CD4-positive, alpha-beta T cell treated with Interleukin-6 for 4 hours (primary cell): ENCODE results near the gene ZNF70.
A peak's percentile ranks its signal among the peaks of the same experiment; 100 is the strongest.

Experiments
- DNase-seq: peaks from one replicate; pipeline ENCODE4 v3.0.0-alpha.2; 2020; ENCODE audit warnings: mixed read lengths

ZNF70 gene

DNA sequence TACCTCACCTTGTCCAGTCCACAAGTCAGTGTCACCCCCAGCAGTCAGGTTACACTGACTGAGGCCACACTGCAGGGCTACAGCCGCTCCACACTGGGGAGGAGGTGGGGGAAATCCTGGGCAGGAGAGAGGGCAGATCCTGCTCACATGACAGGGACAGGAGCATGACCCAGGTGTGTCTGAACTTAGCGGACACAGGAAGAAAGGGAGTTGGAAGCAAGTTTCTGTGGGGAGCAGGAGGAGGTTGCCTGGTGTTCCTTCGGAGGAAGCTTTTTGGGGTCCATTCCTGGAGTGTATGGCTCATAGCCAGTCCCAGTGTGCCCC is 27.6 kb upstream of the ZNF70 start:
- no peak for DNase-seq

- DNase-seq = no peak
Measured at GRCh38 chr22:23777776-23778576, 27.1 kb upstream of the ZNF70 start.

DNA sequence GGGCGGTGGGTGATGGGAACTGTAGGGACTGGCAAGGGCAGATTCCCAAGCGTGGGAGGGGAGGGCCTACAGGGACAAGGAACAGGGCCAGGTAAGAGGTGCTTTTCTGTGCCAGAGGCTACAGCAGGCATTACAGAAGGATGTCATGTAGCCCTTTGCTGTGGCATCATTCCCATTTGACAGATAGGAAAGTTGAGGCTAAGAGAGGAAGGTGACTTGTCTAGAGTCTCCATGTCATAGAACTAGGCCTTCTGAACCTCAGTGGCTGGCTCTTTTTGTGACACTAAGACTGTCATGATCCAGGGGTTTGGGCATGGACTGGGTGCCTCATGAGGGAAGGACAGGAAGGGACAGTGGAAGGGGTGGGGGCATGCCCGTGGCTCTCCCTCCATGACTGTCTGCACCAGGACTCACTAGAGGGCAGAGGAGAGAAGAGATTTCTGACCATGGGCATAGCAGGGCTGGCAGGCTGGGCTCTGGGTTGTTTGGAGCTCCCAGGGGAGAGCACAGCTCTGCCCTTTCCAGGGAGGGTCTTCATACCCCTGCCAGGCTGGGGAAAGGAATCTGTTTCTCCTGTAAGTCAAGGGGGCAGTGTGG is 25.0 kb upstream of the ZNF70 start:
- no peak for DNase-seq

DNA sequence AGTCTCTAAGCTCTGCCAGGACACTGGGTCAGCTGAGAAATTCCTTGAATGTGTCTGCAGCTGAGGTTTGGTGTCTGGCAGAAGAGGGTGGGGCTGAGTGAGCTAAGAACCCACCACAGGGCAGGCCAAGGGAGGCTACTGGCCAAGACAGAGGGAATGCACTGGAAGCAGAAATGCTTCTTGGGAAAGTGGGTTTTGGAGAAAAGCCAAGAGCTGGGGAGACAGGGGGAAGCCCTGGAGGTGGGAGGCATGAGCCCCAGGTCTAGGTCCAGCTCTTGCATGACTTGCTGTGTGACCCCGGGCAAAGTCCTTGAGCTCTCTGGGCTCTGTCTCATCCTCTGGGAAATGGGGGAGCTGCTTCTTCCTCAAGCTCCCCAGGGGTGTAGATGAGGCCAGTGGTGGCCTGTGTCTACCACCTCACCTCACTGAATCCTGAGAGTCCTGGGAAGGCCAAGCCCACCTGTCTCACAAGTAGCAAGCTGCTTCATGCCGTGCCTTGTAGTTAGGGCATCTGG is 24.1 kb upstream of the ZNF70 start:
- DNase-seq = no peak

DNA sequence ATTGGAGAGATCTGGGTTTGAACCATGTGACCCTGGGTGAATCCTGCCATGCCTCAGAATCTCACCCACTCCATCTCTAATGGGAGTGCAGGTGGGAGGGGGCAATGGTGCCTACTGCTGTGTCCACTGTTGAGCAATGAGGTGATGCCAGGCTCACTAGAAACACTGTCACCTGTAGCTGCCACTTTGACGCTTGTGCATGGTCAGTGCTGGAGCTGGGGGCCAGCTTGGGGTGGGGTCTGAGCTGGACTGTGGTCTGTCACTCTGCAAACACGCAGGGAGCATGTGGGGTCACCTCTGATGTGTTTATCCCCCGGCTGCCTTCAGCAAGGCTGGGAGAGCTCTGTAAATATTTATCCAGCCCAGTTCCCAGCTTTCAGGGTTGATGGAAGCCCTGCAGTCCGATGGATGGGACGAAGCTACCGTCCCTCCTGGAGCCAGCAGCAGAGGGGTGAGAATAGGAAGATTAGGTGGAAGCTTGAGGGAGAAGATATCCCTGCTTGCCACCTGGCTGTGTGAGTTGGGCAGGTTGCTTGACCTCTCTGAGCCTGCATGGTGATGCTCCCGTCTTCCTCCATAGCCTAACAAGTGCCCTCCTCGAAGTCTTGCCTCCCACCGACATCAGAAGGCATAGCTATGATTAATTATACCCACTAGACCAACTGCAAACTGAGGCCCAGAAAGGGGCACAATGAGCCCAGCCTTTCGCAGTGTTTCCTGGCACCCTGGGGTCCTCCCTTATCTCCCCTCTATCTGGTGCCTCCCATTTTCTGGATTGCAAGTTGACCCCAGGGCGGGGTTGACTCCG is 23.4 kb upstream of the ZNF70 start:
- DNase-seq = no peak

- DNase-seq = no peak
Measured at GRCh38 chr22:23773483-23774113, 22.7 kb upstream of the ZNF70 start.

DNA sequence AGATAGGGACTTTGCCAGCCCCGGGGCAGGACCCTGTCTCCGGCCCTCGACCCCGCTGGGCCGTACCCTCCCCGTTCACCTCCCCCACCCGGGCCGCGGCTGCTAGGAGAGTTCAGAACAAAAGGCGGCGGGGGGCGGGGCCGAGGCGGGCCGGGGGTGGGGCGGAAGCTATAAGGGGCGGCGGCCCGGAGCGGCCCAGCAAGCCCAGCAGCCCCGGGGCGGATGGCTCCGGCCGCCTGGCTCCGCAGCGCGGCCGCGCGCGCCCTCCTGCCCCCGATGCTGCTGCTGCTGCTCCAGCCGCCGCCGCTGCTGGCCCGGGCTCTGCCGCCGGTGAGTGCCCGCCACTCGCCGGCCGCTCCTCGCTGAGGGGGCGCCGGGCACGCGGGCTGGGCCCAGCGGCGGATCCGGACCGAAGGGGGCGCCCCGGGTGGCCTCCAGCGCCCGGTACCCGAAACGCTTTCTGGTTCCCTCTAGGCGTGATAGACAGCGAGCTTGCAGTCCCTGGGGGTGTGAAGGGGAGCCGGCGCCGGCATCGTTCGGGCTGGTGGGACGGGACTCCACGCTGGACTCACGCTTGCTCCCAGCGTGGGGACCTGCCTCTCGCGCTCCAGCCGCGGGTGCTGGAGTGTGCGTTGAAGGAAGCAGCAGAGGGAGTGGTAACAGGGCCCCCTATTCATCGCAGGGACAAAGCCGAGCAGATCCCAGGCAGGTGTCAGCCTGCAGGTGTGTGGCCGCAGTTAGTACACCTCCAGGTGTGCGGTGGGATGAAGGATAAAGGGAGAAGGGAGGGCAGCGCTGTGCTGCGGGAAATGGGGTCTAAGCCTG is 21.9 kb upstream of the ZNF70 start, which contains the start of gene MMP11:
MMP11 (plus strand) TSS at position 201 of the 825 bp plus-strand sequence; CDS start at position 223, 22 bp downstream.
- peak; percentile 82 for DNase-seq

DNA sequence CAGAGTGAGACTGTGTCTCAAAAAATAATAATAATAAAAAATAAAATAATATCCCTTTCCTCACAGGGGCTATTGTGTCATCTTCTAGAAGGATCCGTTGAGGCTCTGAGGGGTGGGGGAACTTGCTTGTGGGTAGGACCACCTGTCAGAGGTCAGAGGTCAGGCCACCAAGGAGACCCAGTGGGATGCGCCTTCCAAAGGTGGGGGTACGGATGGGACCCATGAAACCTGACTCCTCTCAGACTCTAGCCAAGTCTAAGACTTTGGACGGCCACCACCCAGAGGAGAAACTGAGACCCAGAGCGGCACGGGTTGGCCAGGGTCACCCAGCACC is 21.4 kb upstream of the ZNF70 start:
- no peak for DNase-seq

DNA sequence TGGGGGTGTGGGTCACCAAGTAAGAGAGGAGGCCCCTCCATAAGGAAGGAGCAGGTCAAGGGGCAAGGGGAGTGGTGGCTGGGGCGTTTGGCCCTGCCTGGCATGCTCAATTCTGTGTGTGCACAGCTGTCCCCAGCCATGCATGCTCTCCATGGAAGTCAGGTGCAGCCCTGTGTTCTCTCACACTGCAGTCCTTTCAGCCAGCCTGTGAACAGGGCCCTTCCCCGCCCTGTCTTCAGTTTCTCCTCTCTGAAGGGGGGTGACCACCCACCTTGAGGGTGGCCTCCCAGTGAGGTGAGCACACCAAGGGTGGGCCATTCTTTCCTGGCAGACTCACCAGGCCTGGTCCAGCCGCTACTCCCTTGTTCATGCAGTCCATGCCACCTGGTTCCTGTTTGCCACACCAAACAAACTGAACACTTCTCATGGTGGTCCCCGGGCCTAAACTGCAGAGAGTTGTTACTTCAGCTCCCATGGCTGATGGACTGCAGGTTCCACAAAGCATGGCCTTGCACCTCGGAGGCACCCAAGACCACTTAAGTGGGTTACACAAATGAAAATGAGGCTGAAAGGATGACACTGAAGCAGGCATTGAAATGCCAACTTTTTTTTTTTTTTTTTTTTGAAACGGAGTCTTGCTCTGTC is 18.5 kb upstream of the ZNF70 start:
- DNase-seq = no peak

DNA sequence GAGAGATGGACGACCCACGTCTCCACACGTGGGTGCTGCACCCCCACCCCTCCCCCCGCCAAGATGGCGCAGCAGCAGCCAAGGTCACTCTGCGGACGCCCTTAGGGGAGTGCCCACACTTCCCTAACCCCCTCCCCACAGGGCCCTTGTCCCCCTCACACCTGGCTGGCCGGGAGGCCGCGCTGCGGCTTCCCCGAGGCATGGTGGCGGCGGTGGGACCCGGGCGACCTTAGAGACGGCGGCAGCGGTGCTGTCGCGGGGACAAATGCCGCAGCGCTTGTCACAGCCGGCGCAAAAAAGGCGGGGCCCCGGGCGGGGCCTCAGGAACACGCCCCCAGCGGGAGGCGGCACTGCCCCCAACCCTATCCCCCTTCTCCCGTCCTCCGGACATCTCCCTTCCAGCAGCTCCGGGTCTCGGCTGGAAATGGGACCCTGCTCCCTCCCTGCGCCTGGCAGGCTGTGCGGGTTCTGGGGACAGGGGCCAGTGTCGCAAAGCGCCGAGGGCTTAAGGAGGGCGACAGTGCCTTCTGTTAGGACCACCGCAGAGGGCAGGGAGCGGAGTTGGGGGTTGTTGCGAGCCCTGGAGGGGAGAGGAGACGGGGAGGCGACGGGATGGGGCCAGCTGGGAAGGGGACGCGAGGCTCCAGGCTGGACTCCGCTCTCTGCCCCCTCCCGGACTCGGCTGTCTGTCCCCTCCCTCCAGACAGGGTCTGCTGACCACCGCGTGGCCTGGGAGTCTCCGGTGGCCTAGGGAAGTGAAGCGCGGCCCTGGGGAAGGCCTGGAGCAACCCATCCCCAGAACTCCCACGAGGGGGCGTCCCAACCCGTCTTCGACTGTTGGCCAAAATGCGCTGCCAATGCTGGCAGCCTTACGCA is 17.0 kb upstream of the ZNF70 start, which contains the start of gene CHCHD10:
CHCHD10 (minus strand) TSS at position 300 of the 876 bp plus-strand sequence; CDS start at position 202, 98 bp downstream.
- peak; percentile 83 for DNase-seq

- no peak for DNase-seq
Measured at GRCh38 chr22:23767303-23767672, 16.4 kb upstream of the ZNF70 start.

DNA sequence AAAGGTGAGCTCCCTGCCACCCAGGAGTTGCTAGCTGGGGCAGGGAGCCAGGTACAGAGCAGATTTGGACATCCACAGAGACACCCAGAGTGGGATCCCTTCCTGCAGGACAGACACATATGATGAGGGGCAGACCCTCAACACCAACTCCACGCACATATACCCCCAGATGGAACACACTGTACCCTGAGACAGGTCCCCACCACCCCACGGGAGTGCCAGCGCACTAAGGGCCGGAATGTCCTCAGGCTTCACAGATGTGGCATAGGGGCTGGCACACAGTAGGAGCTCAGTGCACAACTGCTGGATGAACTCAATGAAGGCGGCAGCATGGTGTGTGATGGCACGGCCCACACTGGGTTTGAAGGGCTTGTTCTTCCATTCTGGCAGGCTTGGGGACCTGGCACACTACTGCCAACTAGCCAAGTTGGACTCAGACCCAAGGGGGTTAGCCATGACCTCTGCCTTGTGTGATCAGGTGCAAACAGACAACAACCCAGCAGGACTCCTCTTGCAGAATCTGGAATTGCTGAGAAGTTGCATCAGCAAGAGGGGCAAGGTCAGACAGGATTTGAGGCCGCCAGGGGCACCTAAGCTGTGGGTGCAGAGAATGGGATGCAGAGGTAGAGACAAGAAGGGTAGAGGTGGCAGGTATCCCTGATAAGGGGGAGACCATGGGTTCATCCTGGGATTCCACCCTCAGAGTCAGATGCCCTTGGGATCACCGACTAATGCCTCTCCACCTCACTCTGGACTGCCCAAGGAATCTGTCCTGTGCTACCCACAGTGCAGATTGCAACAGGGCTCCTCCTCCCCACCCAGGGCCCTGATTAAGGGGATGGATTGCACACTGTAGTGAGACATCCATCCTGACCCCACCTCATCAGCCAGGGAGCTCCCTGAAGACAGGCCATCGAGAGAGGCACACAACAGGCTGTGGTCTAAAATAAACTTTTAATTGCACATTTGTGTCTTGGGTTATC is 14.3 kb upstream of the ZNF70 start:
- DNase-seq = no peak

- DNase-seq = no peak
Measured at GRCh38 chr22:23763954-23764353, 13.0 kb upstream of the ZNF70 start.

GRCh38 chr22:23763579-23763945 is 12.7 kb upstream of the ZNF70 start:
- peak; percentile 79 for DNase-seq

DNA sequence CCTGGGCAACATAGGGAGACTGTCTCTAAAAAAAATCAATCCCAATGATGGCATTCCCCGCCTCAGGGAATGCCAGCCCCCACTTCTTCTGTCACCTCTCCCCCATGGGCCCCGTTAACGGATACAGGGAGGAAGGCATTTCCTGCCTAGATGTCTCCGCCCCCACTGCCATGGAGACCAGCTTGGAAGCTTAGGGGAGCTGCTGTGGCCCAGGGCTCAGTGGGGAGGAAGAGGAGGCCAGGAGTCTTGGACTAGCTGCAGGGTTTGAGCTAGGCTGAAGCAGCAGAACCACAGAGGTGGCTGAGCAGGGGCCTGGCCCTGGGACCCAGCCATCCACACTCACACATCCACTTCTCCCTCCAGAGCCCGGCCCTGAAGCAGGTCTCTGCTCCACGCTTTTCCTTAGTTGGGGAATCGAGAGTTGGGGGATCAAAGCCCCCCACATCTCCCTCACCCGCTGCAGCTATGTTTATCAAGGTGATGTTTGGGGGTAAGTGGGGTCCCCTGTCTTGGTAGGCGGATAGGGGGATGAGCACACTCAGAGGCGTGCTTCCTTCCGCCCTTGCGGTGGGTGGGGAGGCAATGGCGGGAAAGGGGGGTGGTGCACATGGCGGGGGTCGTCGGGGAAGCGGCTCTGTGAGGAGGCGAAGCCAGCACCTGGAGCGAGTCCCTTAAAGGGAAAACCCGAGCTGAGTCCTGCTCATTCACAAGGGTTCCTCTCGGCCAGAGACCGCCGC is 12.1 kb upstream of the ZNF70 start, which contains the start of gene C22orf15:
C22orf15 (plus strand) TSS at position 149 of the 737 bp plus-strand sequence; CDS start at position 466, 317 bp downstream.
- peak; percentile 55 for DNase-seq

GRCh38 chr22:23760056-23760455 is 9.1 kb upstream of the ZNF70 start:
- DNase-seq = no peak

DNA sequence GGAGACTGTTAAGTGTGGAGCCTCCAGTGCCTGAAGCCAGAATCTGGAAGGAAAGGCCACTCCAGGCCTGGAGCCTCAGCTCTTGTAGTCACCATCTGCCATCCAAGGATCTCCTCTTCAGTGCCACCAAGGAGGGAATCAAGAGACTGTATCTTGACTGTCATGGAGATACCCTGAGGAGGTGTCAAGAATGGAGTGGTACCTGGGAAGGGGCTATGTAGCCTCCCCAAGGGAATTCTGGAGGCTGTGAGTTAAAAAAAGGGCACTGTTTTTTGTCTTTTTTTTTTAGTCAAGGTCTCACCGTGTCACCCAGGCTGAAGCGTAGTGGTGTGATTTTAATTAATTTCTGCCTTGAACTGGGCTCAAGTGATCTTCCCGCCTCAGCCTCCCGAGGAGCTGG is 8.7 kb upstream of the ZNF70 start:
- no peak for DNase-seq

- no peak for DNase-seq
Measured at GRCh38 chr22:23756891-23757290, 6.0 kb upstream of the ZNF70 start.

- DNase-seq = no peak
Measured at GRCh38 chr22:23755711-23756110, 4.8 kb upstream of the ZNF70 start.
